ENCODE data around the gene OSBPL10.
A peak's percentile ranks its signal among the peaks of the same experiment; 100 is the strongest.

OSBPL10 gene

GRCh38 chr3:31985831-31986230 is 4.8 kb upstream of the OSBPL10 start:
- no peak for DNase-seq

- no peak for DNase-seq
These were observed 3.3 kb upstream of the OSBPL10 start for GRCh38 chr3:31984321-31984720.

DNA sequence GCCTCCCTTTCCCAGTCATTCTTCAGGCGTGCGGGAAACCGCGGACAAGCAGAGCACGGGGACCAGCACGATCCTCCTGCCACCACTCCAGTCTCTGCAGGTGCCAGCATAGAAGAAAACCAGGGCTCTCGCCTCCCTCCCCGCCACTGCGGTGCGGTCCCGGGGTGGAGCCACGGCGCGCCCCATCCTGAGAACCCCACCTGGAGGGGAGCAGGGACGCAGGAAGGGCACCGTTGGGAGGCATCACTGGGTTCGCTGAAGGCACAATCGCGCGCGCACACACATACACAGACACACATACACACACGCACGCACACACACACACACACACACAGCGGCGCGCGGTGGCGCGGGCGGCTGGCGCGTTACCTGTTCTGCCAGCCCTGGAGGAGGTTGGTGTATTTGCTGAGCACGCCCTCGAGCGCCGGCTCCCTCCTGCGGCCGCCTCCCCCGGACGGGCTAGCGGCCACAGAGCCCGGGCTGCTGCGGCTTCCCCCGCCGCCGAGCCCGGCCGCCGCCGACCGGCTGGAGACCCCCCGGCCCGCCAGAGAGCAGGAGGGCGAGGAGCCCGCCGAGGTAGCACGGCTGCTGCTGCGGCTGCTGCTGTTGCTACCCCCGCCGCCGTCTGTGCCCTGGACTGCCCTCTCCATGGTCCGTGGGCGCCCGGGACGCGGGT is 394 bp downstream of the OSBPL10 start:
- DNase-seq, result peak; percentile 47

DNA sequence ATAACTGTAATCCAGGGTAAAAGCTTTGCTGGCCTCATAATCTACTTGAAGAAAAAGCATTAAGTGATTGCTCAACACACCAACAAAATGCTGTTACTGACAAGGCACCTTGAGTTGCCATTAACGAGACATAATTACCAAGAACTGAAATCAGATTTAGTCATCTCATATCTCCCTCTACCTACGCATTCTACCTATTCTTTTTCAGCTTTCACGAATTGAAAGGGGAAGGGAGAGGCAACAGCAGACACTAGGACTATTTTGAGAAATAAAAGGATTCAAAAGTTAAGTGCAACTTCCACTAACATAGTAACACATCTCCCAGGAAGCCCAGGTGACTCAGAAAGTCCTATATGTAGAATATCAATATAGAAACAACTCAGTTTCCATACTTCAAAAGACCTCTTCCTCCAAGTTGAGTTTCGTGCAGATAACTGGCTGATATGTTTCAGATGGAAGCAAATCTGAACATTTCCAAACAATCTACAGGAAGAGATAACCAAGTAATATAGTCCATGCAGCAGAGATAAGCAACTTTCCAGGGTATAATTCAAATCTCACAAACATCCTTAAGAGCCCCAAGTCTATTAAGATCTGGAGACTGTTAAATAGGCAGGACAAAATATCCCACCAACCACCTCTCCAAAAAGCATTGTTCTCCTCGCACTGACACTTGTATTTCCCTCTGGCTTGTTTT is 1.9 kb downstream of the OSBPL10 start:
- DNase-seq, result no peak

DNA sequence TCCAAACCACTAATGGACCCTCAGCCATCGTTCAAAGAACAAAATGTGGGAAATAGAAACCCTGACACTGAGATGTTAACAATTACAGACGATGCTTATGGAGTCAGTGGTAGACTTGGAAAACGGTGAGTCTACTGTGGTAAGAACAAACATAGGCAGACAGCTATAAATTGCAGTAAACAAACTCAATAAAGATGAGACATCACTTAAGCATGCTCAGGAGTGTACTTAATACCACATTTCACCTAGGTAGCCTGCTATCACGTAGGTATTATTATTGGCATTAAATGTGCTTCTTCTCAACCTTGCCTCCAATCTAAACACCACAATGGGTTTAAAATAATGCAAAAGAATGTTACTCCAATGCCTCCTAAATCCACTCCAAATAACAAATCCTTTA is 2.5 kb downstream of the OSBPL10 start:
- DNase-seq, result no peak

DNA sequence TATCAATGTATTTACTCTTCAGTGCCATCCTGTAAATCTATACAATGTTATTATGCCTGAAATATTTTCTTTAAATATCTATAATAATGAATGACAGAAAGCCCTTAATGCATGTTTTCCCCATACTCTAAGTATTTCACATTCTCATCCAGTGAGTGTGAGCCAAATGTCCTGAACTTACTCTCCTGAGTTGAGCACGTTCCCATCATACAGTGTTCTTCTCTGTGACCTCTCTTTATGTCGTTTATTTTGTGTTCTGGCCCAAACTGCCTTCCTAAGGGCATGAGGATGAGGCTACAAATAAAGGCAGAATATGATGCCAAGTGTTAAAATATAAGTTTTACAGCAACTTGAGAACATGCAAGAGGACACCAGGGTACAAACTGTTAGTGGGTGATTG is 3.3 kb downstream of the OSBPL10 start:
- no peak for DNase-seq

GRCh38 chr3:31976302-31976701 is 4.8 kb downstream of the OSBPL10 start:
- no peak for DNase-seq

DNA sequence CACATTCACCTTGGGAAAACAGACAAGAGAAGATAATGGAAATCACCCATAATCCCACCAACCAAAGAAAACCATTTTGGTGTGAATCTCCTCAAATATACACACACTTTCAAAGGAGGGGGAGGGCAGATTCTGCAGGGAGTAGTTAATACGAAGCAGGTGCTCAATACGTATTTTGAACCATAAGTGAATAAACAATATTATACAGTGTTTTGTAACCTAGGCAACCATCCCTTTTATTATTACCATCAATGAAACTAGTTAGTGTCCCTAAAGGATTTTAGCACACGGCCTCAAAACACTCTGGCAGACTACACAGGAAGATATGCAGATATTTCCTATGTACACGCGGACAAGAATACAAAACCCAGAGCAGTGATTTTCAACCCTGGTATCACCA is 6.1 kb downstream of the OSBPL10 start:
- DNase-seq, result no peak

- DNase-seq, result no peak
These were observed 6.6 kb downstream of the OSBPL10 start for GRCh38 chr3:31974471-31974870.

DNA sequence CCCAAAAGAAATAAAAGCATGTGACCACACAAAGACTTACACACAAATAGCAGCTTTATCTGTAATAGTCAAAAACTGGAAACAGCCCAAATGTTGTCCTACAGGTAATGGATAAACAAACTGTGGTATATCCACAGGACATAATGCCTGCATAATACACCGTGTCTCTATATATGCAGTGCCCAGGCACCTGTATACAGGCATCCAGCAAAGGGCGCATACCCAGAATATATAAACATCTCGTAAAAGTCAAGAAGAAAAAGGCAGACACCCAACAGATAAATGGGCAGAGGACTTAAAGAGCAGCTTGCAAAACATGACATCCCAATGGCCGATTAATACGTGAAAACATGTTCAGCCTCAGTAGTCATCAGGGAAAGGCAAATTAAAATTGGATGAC is 7.2 kb downstream of the OSBPL10 start:
- DNase-seq, result no peak

GRCh38 chr3:31973081-31973480 is 8.0 kb downstream of the OSBPL10 start:
- DNase-seq, result no peak

GRCh38 chr3:31971607-31972006 is 9.5 kb downstream of the OSBPL10 start:
- DNase-seq, result no peak

DNA sequence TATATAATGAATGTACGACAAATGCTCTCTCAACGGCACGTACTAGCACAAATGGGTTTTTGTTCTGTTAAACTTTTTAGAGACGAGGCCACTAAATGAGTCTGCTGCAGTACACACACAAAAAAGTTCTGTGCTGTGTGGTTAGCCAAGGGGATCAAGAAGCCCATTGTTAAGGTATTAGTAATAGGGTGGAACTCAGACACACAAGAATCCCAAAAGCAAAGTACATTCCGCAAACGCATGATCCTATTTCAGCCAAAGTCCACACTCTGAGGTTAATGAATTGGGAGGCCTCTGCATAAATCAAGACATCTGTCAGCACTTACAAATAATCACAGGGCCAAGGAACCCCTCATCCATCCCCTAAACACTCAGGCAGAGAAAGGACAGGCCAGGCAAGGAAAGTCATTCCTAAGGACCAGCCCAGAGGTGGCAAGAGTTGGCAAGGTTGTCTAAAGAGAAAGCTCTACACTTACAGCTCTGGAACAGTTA is 12.1 kb downstream of the OSBPL10 start:
- DNase-seq, result peak; percentile 70

DNA sequence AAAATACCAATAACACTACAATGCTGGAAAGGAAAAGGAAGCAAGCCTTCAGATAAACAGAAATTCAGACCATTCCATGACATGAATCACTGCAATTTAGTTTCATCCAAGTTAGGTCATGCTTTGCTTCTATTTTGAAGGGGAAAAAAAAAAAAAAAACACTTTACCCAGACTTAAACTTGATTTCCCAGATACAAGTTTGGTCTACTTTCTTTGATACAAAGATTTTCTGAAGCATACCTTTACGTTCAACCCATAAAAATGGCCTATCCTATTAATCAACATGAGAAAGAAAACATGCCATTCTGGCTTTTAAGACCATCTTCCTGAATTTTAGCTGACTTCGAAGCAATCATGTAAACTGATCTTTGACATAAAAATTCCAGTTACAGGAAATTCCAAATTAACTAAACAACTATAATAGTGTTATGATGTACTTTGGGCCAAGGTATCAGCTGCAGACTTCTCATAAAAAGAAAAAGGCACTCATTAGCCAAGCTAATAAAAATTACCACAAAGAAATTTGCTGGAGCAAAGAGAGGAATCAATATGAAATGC is 12.6 kb downstream of the OSBPL10 start:
- no peak for DNase-seq

DNA sequence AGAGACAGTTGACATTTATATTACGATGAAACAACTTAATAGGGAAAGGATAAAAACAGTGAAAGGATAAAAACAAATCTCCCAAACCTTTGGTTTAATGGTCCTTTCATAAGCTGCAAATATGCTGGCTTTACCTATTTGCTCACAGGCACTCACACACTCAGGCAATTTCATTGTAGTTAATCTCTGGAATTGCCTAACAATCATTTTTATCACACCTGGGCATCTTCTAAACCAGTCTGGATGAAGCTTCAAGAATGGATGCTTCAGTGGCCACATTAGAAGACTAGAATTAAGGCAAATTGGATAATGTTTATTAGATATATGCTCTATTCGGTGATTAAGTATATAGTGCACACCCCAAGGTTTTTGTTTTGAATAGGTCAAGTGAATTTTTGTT is 13.5 kb downstream of the OSBPL10 start:
- DNase-seq, result no peak

- no peak for DNase-seq
These were observed 14.0 kb downstream of the OSBPL10 start for GRCh38 chr3:31966978-31967591.

DNA sequence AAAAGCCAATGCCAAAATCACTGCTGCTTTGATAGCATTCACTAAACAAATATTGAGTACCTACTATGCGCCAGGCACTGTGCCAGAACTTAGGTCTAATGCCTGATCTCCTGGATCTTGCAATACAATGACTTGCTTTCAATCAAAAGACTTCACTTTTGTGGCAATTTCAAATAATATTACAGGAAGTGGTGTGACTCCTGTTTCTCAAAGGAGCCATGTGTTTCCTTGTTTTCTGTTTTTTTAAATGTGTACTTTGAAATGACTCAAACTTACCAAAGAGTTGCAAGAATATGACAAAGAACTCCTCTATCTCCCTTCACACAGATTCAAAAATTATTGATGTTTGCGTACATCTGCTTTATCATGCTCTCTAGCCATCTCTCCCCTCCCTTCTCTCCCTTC is 18.3 kb downstream of the OSBPL10 start:
- no peak for DNase-seq

- no peak for DNase-seq
These were observed 20.1 kb downstream of the OSBPL10 start for GRCh38 chr3:31960793-31961431.

- no peak for DNase-seq
These were observed 20.9 kb downstream of the OSBPL10 start for GRCh38 chr3:31959951-31960792.

DNA sequence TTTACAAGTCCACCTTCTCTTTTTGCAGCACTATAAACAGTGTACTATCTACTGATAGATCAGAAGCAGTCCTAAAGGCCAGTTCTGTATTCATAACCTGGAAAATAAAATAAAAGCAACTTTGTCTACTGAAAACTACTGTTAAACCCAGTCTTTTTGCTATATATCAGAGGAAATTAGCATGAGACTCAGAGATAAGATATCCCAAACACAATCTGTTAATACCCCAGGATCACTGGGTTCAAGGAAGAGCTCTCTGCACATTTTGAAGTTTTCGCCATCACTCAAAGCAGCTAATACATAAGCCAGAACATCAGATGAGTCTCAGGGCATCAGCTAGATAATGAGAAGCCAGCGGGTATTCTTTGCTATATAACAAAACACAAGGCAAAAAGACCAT is 21.8 kb downstream of the OSBPL10 start:
- DNase-seq, result no peak

GRCh38 chr3:31958701-31959152 is 22.3 kb downstream of the OSBPL10 start:
- no peak for DNase-seq

- no peak for DNase-seq
These were observed 24.0 kb downstream of the OSBPL10 start for GRCh38 chr3:31957106-31957505.
